MCF 10A (cell line): ENCODE results near the gene PCDHB6. TPM values are rescaled to one million over a fixed set of nuclear protein-coding genes. Genes with fewer than 3 reads are reported as not detected.
"Not testable (repeated sequence)": the region's sequence is repeated elsewhere in the genome, so short reads cannot be mapped to it uniquely, and the experiment has no call there.

Source experiments
- BruUV-seq: library from RNA; stranded (reverse); fragments of 400-500 nt; replicated peaks from 2 replicates; lab custom pipeline; 2021; lab: Mats Ljungman, UMichigan
- CTCF ChIA-PET: fragments of 300-600 bp; sonication (Branson Sonifier 250); formaldehyde crosslinking; extraction: SDS; loops from one replicate; lab custom pipeline; 2021; ENCODE audit warnings: antibody characterized with exemption, inconsistent platforms; lab: Yijun Ruan, JAX
- POLR2A ChIA-PET: fragments of 300-600, 350-650 bp; sonication (Branson Sonifier 250); formaldehyde crosslinking; extraction: SDS; loops from one replicate; lab custom pipeline; 2020; ENCODE audit warnings: antibody characterized with exemption, inconsistent platforms; lab: Yijun Ruan, JAX
- DNase-seq: peaks from one replicate; pipeline ENCODE4 v3.0.0-alpha.2; 2018; ENCODE audit not compliant: unreplicated experiment
- H3K27ac Mint-ChIP-seq: one replicate; pipeline ENCODE4 v1.8.0; 2022; ENCODE audit warnings: mild to moderate bottlenecking, low read depth, mixed read lengths; ENCODE audit not compliant: unreplicated experiment
- H3K27me3 Mint-ChIP-seq: one replicate; pipeline ENCODE4 v1.8.0; 2022; ENCODE audit warnings: mixed read lengths; ENCODE audit not compliant: insufficient read depth, unreplicated experiment
- H3K36me3 Mint-ChIP-seq: one replicate; pipeline ENCODE4 v1.8.0; 2022; ENCODE audit warnings: mild to moderate bottlenecking, moderate library complexity, mixed read lengths; ENCODE audit not compliant: insufficient read depth, unreplicated experiment
- H3K4me1 Mint-ChIP-seq: one replicate; pipeline ENCODE4 v1.8.0; 2022; ENCODE audit warnings: mixed read lengths; ENCODE audit not compliant: insufficient read depth, unreplicated experiment
- H3K4me3 Mint-ChIP-seq: one replicate; pipeline ENCODE4 v1.8.0; 2022; ENCODE audit warnings: mild to moderate bottlenecking, moderate library complexity, mixed read lengths; ENCODE audit not compliant: unreplicated experiment
- H3K9me3 Mint-ChIP-seq: one replicate; pipeline ENCODE4 v1.8.0; 2022; ENCODE audit warnings: mixed read lengths; ENCODE audit not compliant: unreplicated experiment
- intact Hi-C: fragments of 100-400 bp; cut with micrococcal nuclease; formaldehyde crosslinking; loops from 2 replicates; pipeline ENCODE4 v1.14.1; 2022
- total RNA-seq: library from RNA; stranded (reverse); gene quantifications from 2 replicates; pipeline ENCODE4 v1.2.3, GENCODE V29; 2022
- TF ChIP-seq, protein P1 (sequence below): fragments of 200-600 bp; IDR thresholded peaks from one replicate; pipeline ENCODE4 v1.8.0; 2022; ENCODE audit warnings: antibody characterized with exemption, mild to moderate bottlenecking; ENCODE audit not compliant: unreplicated experiment

Gene PCDHB6
- total RNA-seq, 1 experiment from 2014 or later = 0.19 TPM

DNA sequence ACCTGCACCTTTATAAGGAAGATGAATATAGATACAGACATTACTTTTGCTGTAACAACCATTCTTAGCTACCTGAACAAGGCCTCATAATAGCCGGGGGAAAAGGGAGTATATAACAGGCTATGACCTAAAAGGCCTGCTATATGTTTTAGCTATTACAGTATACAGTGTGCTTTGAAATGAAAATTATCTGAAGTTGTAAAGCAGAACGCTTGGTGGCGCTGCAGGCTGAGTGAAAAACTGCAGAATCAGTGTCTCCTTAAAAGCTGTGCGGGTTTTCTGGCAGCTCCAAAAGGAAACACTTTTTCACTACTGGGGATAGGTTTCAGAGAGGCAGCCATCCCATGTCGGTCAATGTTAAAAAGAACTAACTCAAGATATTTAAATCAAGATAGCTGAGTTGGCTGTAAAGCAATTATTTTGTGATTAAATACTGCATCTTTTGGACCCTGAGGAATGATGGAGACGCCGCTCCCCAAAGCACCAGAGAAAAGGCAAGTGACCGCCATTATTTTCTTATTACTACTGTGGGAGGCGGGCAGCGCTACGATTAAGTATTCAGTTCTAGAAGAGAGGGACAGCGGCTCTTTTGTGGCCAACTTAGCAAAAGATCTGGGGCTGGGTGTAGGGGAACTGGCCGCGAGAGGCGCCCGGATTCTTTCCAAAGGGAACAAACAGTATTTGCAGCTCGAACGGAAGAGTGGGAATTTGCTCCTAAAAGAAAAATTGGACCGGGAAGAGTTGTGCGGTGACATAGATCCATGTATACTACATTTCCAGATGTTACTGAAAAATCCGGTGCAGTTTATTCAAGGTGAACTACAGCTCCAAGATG is 5.9 kb downstream of the PCDHB6 start:
- no peaks in the 10 kb centered on the region for H3K4me1 Mint-ChIP-seq
- ChIA-PET POLR2A (interaction anchor here (0.6 kb wide), 2 partner anchors 303 to 349 kb away, joined by 3 read pairs; partner anchors contain the start of gene PCDHA4), CTCF (interaction anchor here (0.7 to 1.6 kb wide), 9 partner anchors 31 to 870 kb away, joined by 3 to 5 read pairs (median 3); partner anchors contain the start of gene PCDHB9)
- H3K27me3 Mint-ChIP-seq = no peaks in the 10 kb centered on the region
- no TSS peak for BruUV-seq
- peaks cover 5% of the 10 kb centered on the region for H3K36me3 Mint-ChIP-seq
- TF ChIP-seq, protein P1, sequence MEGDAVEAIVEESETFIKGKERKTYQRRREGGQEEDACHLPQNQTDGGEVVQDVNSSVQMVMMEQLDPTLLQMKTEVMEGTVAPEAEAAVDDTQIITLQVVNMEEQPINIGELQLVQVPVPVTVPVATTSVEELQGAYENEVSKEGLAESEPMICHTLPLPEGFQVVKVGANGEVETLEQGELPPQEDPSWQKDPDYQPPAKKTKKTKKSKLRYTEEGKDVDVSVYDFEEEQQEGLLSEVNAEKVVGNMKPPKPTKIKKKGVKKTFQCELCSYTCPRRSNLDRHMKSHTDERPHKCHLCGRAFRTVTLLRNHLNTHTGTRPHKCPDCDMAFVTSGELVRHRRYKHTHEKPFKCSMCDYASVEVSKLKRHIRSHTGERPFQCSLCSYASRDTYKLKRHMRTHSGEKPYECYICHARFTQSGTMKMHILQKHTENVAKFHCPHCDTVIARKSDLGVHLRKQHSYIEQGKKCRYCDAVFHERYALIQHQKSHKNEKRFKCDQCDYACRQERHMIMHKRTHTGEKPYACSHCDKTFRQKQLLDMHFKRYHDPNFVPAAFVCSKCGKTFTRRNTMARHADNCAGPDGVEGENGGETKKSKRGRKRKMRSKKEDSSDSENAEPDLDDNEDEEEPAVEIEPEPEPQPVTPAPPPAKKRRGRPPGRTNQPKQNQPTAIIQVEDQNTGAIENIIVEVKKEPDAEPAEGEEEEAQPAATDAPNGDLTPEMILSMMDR = peak; percentile 13
- DNase-seq = no peak
- no peak overlapping the region for H3K27ac Mint-ChIP-seq
- no peak overlapping the region for H3K4me3 Mint-ChIP-seq
- peaks cover 20% of the 10 kb centered on the region for H3K9me3 Mint-ChIP-seq
- intact Hi-C loops = no loop called here

DNA sequence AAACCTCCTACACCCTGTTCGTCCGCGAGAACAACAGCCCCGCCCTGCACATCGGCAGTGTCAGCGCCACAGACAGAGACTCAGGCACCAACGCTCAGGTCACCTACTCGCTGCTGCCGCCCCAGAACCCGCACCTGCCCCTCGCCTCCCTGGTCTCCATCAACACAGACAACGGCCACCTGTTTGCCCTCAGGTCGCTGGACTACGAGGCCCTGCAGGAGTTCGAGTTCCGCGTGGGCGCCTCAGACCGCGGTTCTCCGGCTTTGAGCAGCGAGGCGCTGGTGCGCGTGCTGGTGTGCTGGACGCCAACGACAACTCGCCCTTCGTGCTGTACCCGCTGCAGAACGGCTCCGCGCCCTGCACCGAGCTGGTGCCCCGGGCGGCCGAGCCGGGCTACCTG is 7.5 kb downstream of the PCDHB6 start:
- H3K27ac Mint-ChIP-seq, BruUV-seq, H3K36me3 Mint-ChIP-seq, H3K27me3 Mint-ChIP-seq, H3K4me3 Mint-ChIP-seq, intact Hi-C loops, CTCF ChIA-PET, DNase-seq, H3K4me1 Mint-ChIP-seq: not testable (repeated sequence)
- POLR2A ChIA-PET = interaction anchor here (1.1 kb wide), 1 partner anchor 9 kb away, joined by 3 read pairs; no protein-coding TSS in a partner anchor
- peaks cover 12% of the 10 kb centered on the region for H3K9me3 Mint-ChIP-seq

DNA sequence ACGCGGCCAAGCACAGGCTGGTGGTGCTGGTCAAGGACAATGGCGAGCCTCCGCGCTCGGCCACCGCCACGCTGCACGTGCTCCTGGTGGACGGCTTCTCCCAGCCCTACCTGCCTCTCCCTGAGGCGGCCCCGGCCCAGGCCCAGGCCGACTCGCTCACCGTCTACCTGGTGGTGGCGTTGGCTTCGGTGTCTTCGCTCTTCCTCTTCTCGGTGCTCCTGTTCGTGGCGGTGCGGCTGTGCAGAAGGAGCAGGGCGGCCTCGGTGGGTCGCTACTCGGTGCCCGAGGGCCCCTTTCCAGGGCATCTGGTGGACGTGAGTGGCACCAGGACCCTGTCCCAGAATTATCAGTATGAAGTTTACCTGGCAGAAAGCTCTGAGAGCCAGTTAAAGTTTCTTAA is 8.0 kb downstream of the PCDHB6 start:
- DNase-seq, BruUV-seq, H3K4me3 Mint-ChIP-seq, intact Hi-C loops, H3K27me3 Mint-ChIP-seq, H3K4me1 Mint-ChIP-seq, H3K36me3 Mint-ChIP-seq, CTCF ChIA-PET, H3K27ac Mint-ChIP-seq: not testable (repeated sequence)
- POLR2A ChIA-PET = interaction anchor here (1.1 kb wide), 1 partner anchor 10 kb away, joined by 3 read pairs; no protein-coding TSS in a partner anchor
- peaks cover 12% of the 10 kb centered on the region for H3K9me3 Mint-ChIP-seq

DNA sequence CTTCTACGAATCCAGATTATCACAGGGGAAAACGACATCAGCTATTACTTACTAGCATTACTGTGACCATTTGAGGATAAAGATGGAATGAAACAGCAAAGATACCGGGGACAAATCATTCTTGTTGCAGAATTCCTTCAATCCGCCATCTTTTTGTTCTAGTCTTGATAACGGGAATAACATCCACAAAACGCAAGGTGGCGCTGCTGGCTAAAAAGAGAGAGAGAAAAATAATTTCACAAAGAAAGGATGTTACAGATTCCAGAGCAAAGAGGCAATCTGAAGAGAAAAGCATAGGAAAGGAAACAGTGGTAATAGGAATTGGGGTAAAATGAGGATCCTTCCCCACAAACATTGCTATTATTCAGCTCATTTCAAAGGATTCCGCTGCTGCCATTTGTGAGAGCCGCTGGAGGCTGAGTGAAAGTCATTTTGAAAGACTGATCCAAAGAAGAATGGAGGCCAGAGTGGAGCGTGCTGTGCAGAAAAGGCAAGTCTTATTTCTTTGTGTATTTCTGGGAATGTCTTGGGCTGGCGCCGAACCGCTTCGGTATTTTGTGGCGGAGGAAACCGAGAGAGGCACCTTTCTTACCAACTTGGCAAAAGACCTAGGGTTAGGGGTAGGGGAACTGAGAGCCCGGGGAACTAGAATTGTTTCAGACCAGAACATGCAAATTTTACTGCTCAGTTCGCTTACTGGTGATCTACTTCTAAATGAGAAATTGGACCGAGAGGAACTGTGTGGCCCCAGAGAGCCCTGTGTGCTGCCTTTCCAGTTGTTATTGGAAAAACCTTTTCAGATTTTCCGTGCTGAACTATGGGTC is 22.7 kb downstream of the PCDHB6 start, which contains the start of gene PCDHB7:
Gene PCDHB7 (plus strand): TSS at position 264 of the 824 bp plus-strand sequence. CDS start 192 bp downstream, at position 456.
- Mint-ChIP-seq H3K9me3 (peaks cover 24% of the 10 kb centered on the region), H3K36me3 (no peaks in the 10 kb centered on the region), H3K27me3 (no peaks in the 10 kb centered on the region), H3K4me3 (peak within 1 kb of the TSS; percentile 51), H3K27ac (peak within 1 kb of the TSS; percentile 7), H3K4me1 (no peaks in the 10 kb centered on the region)
- ChIA-PET POLR2A (no interaction called here), CTCF (interaction anchor here (1.0 to 1.3 kb wide), 3 partner anchors 11 to 30 kb away, joined by 3 to 4 read pairs (median 4); partner anchors contain the start of gene PCDHB10)
- no TSS peak for BruUV-seq
- DNase-seq = peak; percentile 68
- intact Hi-C loops = no loop called here
- TF ChIP-seq, protein P1 = peak; percentile 59

DNA sequence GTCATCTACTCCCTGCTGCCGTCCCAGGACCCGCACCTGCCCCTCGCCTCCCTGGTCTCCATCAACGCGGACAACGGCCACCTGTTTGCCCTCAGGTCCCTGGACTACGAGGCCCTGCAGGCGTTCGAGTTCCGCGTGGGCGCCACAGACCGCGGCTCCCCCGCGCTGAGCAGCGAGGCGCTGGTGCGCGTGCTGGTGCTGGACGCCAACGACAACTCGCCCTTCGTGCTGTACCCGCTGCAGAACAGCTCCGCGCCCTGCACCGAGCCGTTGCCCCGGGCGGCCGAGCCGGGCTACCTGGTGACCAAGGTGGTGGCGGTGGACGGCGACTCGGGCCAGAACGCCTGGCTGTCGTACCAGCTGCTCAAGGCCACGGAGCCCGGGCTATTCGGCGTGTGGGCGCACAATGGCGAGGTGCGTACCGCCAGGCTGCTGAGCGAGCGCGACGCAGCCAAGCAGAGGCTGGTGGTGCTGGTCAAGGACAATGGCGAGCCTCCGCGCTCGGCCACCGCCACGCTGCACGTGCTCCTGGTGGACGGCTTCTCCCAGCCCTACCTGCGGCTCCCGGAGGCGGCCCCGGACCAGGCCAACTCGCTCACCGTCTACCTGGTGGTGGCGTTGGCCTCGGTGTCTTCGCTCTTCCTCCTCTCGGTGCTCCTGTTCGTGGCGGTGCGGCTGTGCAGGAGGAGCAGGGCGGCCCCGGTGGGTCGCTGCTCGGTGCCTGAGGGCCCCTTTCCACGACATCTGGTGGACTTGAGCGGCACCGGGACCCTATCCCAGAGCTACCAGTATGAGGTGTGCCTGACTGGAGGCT is 24.6 kb downstream of the PCDHB6 start:
- peaks cover 19% of the 10 kb centered on the region for H3K9me3 Mint-ChIP-seq
- DNase-seq, H3K4me1 Mint-ChIP-seq, BruUV-seq, H3K27me3 Mint-ChIP-seq, CTCF ChIA-PET, H3K36me3 Mint-ChIP-seq, H3K27ac Mint-ChIP-seq, H3K4me3 Mint-ChIP-seq, POLR2A ChIA-PET, intact Hi-C loops: not testable (repeated sequence)
